Fibroblast of villous mesenchyme (primary cell): Measurements from ENCODE around the gene SORBS1. TPM values are rescaled to one million over a fixed set of nuclear protein-coding genes. Genes with fewer than 3 reads are reported as not detected.

Source experiments
- DNase-seq: peaks from one replicate; pipeline ENCODE4 v3.0.0-alpha.2; 2010; ENCODE audit warnings: low read depth
- H3K4me3 ChIP-seq: 2 replicates; pipeline ENCODE4 v1.5.1; 2011; ENCODE audit warnings: low read depth, mild to moderate bottlenecking, low read length
- total RNA-seq: library from RNA; depleted of rRNA; stranded (reverse); fragments of >200 nt; gene quantifications from 2 replicates; pipeline ENCODE4 v1.2.3, GENCODE V29; 2012
- TF ChIP-seq, protein P1 (sequence below): IDR thresholded peaks from 2 replicates; pipeline ENCODE4 v1.5.1; 2012; ENCODE audit warnings: low read depth, mild to moderate bottlenecking, low read length; ENCODE audit not compliant: insufficient read depth

The SORBS1 gene
- total RNA-seq, 1 donor, result 8.2 TPM

DNA sequence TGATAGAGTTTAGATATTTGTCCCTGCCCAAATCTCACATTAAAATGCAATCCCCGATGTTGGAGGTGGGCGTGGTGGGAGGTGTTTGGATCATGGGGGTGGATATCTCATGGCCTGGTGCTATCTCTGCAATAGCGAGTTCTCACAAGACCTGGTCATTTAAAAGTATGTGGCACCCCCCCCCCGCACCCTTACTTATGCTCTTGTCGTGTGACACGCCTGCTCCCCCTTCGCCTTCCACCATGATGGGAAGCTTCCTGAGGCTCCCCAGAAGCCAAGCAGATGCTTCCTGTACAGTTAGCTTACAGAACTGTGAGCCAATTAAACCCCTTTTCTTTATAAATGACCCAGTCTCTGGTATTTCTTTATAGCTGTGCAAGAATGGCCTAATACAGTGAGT lies 118.8 kb downstream of the SORBS1 start:
- H3K4me3 ChIP-seq, result no peak overlapping the region
- TF ChIP-seq, protein P1, sequence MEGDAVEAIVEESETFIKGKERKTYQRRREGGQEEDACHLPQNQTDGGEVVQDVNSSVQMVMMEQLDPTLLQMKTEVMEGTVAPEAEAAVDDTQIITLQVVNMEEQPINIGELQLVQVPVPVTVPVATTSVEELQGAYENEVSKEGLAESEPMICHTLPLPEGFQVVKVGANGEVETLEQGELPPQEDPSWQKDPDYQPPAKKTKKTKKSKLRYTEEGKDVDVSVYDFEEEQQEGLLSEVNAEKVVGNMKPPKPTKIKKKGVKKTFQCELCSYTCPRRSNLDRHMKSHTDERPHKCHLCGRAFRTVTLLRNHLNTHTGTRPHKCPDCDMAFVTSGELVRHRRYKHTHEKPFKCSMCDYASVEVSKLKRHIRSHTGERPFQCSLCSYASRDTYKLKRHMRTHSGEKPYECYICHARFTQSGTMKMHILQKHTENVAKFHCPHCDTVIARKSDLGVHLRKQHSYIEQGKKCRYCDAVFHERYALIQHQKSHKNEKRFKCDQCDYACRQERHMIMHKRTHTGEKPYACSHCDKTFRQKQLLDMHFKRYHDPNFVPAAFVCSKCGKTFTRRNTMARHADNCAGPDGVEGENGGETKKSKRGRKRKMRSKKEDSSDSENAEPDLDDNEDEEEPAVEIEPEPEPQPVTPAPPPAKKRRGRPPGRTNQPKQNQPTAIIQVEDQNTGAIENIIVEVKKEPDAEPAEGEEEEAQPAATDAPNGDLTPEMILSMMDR, result no peak
- DNase-seq, result no peak

DNA sequence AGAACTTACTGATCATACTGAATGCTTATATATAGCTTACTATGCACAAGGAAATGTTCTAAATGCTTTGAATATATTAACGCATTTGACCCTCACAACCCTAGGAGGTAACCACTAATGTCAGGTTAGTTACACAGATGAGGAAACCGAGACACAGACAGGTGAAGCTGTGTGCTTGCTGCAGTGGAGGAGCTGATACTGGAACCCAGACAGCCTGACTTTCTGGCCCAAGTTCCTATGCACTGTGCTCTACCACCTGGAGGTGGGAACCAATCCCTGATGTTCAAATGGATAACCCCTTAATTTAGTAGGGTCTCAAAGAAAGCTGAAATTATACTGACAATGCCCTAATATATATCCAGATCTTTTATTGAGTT lies 119.6 kb downstream of the SORBS1 start:
- TF ChIP-seq, protein P1, result no peak
- no peak for DNase-seq
- H3K4me3 ChIP-seq, result no peak overlapping the region

DNA sequence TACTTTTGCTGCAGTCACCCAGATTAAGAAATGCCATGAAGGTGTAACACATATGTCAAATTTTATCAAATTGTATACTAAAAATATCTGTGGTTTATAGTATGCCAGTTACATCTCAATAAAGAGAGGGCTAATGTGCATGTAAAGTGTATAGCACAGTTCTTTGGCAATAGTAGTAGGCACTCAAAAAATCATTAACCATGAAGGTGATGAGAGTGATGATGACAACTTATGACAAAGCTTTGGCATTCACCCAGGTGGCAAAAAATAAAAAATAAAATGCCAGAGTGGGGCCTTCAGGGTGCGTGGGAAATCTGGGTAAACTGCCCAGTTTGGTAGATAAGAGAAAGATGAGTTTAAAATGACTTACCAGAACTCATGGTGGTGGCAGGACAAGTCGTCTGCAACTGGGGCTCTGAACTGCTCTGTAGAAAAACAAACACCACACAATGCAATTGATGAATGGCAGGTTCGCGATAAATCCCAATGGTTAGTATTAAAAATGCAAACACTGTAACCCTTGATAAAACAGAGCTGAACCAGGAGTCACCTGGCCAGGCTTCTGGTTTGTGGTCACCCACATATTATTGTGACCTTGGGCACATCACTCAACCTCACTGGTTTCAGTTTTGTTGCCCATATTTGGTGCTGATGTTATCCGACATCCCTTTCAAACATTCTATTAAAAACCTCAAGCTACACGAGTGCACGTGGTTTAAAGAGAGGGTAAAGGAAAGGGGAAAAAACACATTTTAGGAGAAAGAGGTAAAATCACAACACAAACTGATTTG lies 120.2 kb downstream of the SORBS1 start:
- TF ChIP-seq, protein P1, result no peak
- no peak for DNase-seq
- no peak overlapping the region for H3K4me3 ChIP-seq

DNA sequence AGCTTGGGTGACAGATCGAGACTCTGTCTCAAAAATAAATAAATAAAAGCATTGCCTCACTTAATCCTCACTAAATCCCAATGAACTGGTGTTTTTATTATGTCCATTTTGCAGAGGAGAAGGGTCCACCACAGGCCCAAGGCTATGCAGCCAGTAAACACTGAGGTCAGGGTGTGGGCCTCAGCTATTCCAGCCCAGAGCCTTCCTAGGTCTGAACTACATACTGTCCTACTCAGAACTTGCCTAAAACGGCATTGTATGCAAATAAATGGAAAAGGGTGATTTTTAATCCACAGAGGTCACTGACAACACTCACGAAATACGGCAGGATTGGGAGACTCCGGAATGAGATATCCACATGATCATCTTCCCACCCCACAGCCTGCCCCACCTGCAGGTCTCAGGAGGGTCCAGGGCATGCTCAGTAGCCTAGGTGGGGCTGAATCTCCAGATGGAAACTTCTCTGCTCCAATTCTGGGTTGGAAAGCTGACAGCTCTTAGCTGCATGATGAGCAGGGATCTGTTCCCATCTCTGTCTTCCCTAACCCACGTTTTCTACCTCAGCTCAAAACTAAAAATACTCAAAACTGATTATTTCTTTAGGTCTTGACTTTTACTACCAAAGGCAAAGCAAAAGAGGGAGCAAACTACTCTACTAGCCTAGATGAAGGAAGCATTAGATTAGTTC lies 121.0 kb downstream of the SORBS1 start:
- TF ChIP-seq, protein P1, result no peak
- DNase-seq, result no peak

DNA sequence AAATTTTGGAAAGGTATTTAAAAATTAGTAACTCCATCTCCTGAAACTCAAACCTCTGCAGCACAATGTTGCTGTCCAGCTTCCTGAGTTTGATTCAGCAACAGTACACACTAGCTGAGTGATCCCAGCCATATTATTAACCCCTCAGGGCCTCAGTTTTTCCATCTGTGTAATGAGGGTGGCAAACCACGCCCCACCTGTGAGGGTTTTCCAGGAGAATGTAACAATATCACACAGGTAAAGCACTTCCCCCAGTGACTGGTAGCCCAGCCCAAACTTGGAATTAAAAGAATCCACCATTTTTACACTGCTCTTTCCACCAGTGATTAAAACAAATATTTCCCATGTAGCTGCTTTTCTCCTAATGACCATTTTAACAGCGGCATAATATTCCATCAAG lies 122.4 kb downstream of the SORBS1 start:
- TF ChIP-seq, protein P1, result no peak
- no peak overlapping the region for H3K4me3 ChIP-seq

More for the DNA sequence above, 121.0 kb downstream of the SORBS1 start:
- H3K4me3 ChIP-seq, result no peak overlapping the region

DNA sequence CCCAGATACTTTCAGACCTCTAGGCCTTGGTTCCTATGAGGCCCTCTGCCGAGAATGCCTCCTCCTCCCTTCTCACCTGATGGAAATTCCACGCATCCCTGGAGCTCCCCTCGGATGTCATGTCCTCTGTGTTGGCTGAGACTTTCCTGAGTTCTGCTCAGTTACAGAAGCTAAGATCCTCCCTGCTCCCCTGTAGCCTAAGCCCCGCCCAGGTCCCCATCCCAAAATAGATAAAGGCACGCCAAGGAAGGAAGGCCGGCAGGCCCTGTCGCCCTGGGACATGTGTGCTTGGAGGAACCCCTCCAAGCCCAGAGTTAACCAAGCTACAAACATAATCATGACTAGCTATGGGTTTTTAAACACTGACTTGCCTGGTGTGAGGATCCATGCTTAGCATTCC lies 123.5 kb downstream of the SORBS1 start:
- DNase-seq, result no peak
- TF ChIP-seq, protein P1, result no peak
- no peak overlapping the region for H3K4me3 ChIP-seq

More for the DNA sequence above, 122.4 kb downstream of the SORBS1 start:
- DNase-seq, result no peak
